HG02885 (cell line): ENCODE data around the gene PLCB1.

Experiments
- ATAC-seq: cut with Tn5 transposase; IDR thresholded peaks from one replicate; pipeline ENCODE4 v1.9.1; 2021; ENCODE audit warnings: mild to moderate bottlenecking; ENCODE audit not compliant: unreplicated experiment, poor library complexity

Gene PLCB1

GRCh38 chr20:8661229-8661952, 529.3 kb downstream of the PLCB1 start:
- no peak for ATAC-seq

GRCh38 chr20:8662433-8662954, 530.4 kb downstream of the PLCB1 start:
- ATAC-seq: no peak

- no peak for ATAC-seq
Observed at GRCh38 chr20:8663424-8663823, 531.4 kb downstream of the PLCB1 start.

GRCh38 chr20:8664778-8665177, 532.7 kb downstream of the PLCB1 start:
- no peak for ATAC-seq

GRCh38 chr20:8667306-8667705, 535.2 kb downstream of the PLCB1 start:
- ATAC-seq: no peak

GRCh38 chr20:8670207-8670892, 538.3 kb downstream of the PLCB1 start:
- ATAC-seq: no peak

GRCh38 chr20:8670893-8671215, 538.8 kb downstream of the PLCB1 start:
- no peak for ATAC-seq

- no peak for ATAC-seq
Observed at GRCh38 chr20:8671370-8671961, 539.4 kb downstream of the PLCB1 start.

- no peak for ATAC-seq
Observed at GRCh38 chr20:8673116-8673515, 541.0 kb downstream of the PLCB1 start.

GRCh38 chr20:8675896-8676295, 543.8 kb downstream of the PLCB1 start:
- no peak for ATAC-seq

GRCh38 chr20:8678098-8678776, 546.2 kb downstream of the PLCB1 start:
- no peak for ATAC-seq

- ATAC-seq: no peak
Observed at GRCh38 chr20:8689337-8689736, 557.3 kb downstream of the PLCB1 start.

- ATAC-seq: no peak
Observed at GRCh38 chr20:8690074-8690473, 558.0 kb downstream of the PLCB1 start.

GRCh38 chr20:8693709-8694108, 561.6 kb downstream of the PLCB1 start:
- ATAC-seq: no peak

GRCh38 chr20:8700756-8701155, 568.7 kb downstream of the PLCB1 start:
- no peak for ATAC-seq

- ATAC-seq: no peak
Observed at GRCh38 chr20:8706961-8707700, 575.1 kb downstream of the PLCB1 start.

GRCh38 chr20:8709627-8710026, 577.6 kb downstream of the PLCB1 start:
- no peak for ATAC-seq

GRCh38 chr20:8711501-8711900, 579.4 kb downstream of the PLCB1 start:
- no peak for ATAC-seq

GRCh38 chr20:8714206-8714605, 582.1 kb downstream of the PLCB1 start:
- no peak for ATAC-seq

GRCh38 chr20:8718279-8718678, 586.2 kb downstream of the PLCB1 start:
- no peak for ATAC-seq
